ENCODE results near the gene MT1A.

- TF ChIP-seq, protein P1, sequence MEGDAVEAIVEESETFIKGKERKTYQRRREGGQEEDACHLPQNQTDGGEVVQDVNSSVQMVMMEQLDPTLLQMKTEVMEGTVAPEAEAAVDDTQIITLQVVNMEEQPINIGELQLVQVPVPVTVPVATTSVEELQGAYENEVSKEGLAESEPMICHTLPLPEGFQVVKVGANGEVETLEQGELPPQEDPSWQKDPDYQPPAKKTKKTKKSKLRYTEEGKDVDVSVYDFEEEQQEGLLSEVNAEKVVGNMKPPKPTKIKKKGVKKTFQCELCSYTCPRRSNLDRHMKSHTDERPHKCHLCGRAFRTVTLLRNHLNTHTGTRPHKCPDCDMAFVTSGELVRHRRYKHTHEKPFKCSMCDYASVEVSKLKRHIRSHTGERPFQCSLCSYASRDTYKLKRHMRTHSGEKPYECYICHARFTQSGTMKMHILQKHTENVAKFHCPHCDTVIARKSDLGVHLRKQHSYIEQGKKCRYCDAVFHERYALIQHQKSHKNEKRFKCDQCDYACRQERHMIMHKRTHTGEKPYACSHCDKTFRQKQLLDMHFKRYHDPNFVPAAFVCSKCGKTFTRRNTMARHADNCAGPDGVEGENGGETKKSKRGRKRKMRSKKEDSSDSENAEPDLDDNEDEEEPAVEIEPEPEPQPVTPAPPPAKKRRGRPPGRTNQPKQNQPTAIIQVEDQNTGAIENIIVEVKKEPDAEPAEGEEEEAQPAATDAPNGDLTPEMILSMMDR (IDR thresholded peaks at IDR 0.05; ENCODE audit: low read length) = no peak
- no peak for TF ChIP-seq EZH2 (optimal IDR thresholded peaks at IDR 0.05; ENCODE audit: low read depth, low read length)
These were observed 37.1 kb upstream of the MT1A start for GRCh38 chr16:56601325-56601724.

Measured in MM.1S (cell line).